PFSK-1 (cell line): ENCODE data around the gene HLF.

ENCODE experiments used
- FOXP2 ChIP-seq: optimal IDR thresholded peaks from 2 replicates; pipeline ENCODE3; 2011; ENCODE audit warnings: borderline replicate concordance, control low read depth, inconsistent platforms; ENCODE audit not compliant: insufficient read depth; ENCODE audit errors: extremely low read length, extremely low read depth
- POLR2AphosphoS5 ChIP-seq: IDR thresholded peaks from 2 replicates; pipeline ENCODE4 v1.6.1; 2012; ENCODE audit warnings: low read depth, mild to moderate bottlenecking, control low read depth, low read length, moderate library complexity
- SIN3A ChIP-seq: IDR thresholded peaks from 2 replicates; pipeline ENCODE4 v1.6.1; 2012; ENCODE audit warnings: mild to moderate bottlenecking, low read length, moderate library complexity, borderline replicate concordance; ENCODE audit not compliant: insufficient read depth
- TAF1 ChIP-seq: IDR thresholded peaks from 2 replicates; pipeline ENCODE4 v1.6.1; 2012; ENCODE audit warnings: low read length, control low read depth, borderline replicate concordance; ENCODE audit not compliant: insufficient read depth
- TF ChIP-seq, protein P1 (sequence below), 2 experiments: IDR thresholded peaks; 2 replicates each; pipeline versions ENCODE4 v1.6.1 to v1.8.0; 2011 to 2012; ENCODE audit warnings: low read depth in 2 of 2, low read length in 2 of 2, control low read depth in 1 of 2, inconsistent platforms in 1 of 2, mild to moderate bottlenecking in 1 of 2, moderate library complexity in 1 of 2; ENCODE audit not compliant: insufficient read depth in 1 of 2

DNA sequence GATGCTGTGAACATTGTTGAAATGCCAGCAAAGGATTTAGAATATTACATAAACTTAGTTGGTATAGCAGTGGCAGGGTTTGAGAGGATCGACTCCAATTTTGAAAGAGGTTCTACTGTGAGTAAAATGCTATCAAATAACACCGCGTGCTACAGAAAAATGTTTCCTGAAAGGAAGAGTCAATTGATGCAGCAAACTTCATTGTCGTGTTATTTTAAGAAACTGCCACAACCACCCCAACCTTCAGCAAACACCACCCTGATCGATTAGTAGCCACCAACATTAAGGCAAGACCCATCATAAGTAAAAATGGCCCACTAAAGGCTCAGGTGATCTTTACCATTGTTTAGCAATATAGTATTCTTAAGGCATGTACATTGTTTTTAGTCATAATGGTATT is 27.3 kb downstream of the HLF start:
- TF ChIP-seq POLR2AphosphoS5 (no peak), TAF1 (no peak), FOXP2 (no peak), SIN3A (no peak)
- TF ChIP-seq, protein P1, sequence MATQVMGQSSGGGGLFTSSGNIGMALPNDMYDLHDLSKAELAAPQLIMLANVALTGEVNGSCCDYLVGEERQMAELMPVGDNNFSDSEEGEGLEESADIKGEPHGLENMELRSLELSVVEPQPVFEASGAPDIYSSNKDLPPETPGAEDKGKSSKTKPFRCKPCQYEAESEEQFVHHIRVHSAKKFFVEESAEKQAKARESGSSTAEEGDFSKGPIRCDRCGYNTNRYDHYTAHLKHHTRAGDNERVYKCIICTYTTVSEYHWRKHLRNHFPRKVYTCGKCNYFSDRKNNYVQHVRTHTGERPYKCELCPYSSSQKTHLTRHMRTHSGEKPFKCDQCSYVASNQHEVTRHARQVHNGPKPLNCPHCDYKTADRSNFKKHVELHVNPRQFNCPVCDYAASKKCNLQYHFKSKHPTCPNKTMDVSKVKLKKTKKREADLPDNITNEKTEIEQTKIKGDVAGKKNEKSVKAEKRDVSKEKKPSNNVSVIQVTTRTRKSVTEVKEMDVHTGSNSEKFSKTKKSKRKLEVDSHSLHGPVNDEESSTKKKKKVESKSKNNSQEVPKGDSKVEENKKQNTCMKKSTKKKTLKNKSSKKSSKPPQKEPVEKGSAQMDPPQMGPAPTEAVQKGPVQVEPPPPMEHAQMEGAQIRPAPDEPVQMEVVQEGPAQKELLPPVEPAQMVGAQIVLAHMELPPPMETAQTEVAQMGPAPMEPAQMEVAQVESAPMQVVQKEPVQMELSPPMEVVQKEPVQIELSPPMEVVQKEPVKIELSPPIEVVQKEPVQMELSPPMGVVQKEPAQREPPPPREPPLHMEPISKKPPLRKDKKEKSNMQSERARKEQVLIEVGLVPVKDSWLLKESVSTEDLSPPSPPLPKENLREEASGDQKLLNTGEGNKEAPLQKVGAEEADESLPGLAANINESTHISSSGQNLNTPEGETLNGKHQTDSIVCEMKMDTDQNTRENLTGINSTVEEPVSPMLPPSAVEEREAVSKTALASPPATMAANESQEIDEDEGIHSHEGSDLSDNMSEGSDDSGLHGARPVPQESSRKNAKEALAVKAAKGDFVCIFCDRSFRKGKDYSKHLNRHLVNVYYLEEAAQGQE (IDR thresholded peaks at IDR 0.05; ENCODE audit: insufficient read depth in 1 of 2, low read depth in 2 of 2, low read length in 2 of 2), result no peak
